ENCODE measurements around the gene OSTN. TPM values are rescaled to one million over a fixed set of nuclear protein-coding genes. Genes with fewer than 3 reads are reported as not detected.

OSTN gene
- total RNA-seq, 2 experiments from 2014 or later, result not detected

- H3K4me3 ChIP-seq (ENCODE audit: low read length), result no peak overlapping the region
- POLR2A ChIA-PET, result no interaction called here
- H3K4me3 Mint-ChIP-seq, result no peak overlapping the region
- no peaks in the 10 kb centered on the region for H3K4me1 Mint-ChIP-seq (ENCODE audit: low read depth)
- no peak overlapping the region for H3K27ac Mint-ChIP-seq
- ATAC-seq (ENCODE audit: poor library complexity), result no peak
- H3K27ac ChIP-seq (ENCODE audit: low read depth in 1 of 2, low read length in 2 of 2), result no peak overlapping the region
- CTCF ChIA-PET, result no interaction called here
- no peak for TF ChIP-seq CTCF (IDR thresholded peaks at IDR 0.05)
- no peaks in the 10 kb centered on the region for H3K36me3 Mint-ChIP-seq (ENCODE audit: low read depth)
- H3K36me3 ChIP-seq (ENCODE audit: insufficient read depth, low read length), result no peaks in the 10 kb centered on the region
- no peaks in the 10 kb centered on the region for H3K9me3 ChIP-seq (ENCODE audit: control insufficient read depth in 1 of 2, insufficient read depth in 1 of 2, low read length in 2 of 2)
- no peak for DNase-seq
- no peaks in the 10 kb centered on the region for H3K9me3 Mint-ChIP-seq
- no peaks in the 10 kb centered on the region for H3K27me3 ChIP-seq (ENCODE audit: control insufficient read depth in 1 of 2, insufficient read depth in 2 of 2, low read length in 2 of 2)
- intact Hi-C loops (cut with DNase I, micrococcal nuclease), result no loop called here
- H3K27me3 Mint-ChIP-seq, result peaks cover 5% of the 10 kb centered on the region
- H3K4me1 ChIP-seq (ENCODE audit: insufficient read depth, low read length), result no peaks in the 10 kb centered on the region
These were observed 38.2 kb downstream of the OSTN start for GRCh38 chr3:191237047-191237882.

GRCh38 chr3:191238321-191238817, 39.3 kb downstream of the OSTN start:
- no peak for ATAC-seq (ENCODE audit: poor library complexity)
- Histone ChIP-seq H3K4me1 (ENCODE audit: insufficient read depth, low read length) (no peaks in the 10 kb centered on the region), H3K9me3 (ENCODE audit: control insufficient read depth in 1 of 2, insufficient read depth in 1 of 2, low read length in 2 of 2) (no peaks in the 10 kb centered on the region), H3K36me3 (ENCODE audit: insufficient read depth, low read length) (no peaks in the 10 kb centered on the region), H3K27me3 (ENCODE audit: control insufficient read depth in 1 of 2, insufficient read depth in 2 of 2, low read length in 2 of 2) (no peaks in the 10 kb centered on the region), H3K4me3 (ENCODE audit: low read length) (no peak overlapping the region), H3K27ac (ENCODE audit: low read depth in 1 of 2, low read length in 2 of 2) (no peak overlapping the region)
- H3K36me3 Mint-ChIP-seq (ENCODE audit: low read depth), result no peaks in the 10 kb centered on the region
- ChIA-PET POLR2A (no interaction called here), CTCF (no interaction called here)
- H3K4me3 Mint-ChIP-seq, result no peak overlapping the region
- H3K27me3 Mint-ChIP-seq, result peaks cover 5% of the 10 kb centered on the region
- no peak for TF ChIP-seq CTCF (IDR thresholded peaks at IDR 0.05)
- no peaks in the 10 kb centered on the region for H3K4me1 Mint-ChIP-seq (ENCODE audit: low read depth)
- intact Hi-C loops (cut with DNase I, micrococcal nuclease), result no loop called here
- H3K27ac Mint-ChIP-seq, result no peak overlapping the region
- no peaks in the 10 kb centered on the region for H3K9me3 Mint-ChIP-seq
- DNase-seq, result no peak

- H3K4me3 ChIP-seq (ENCODE audit: low read length), result no peak overlapping the region
- POLR2A ChIA-PET, result no interaction called here
- intact Hi-C loops (cut with DNase I, micrococcal nuclease), result loop anchor here in 1 of 2 experiments (10.0 kb wide), 2 partner anchors 145 to 1205 kb away; no protein-coding TSS in a partner anchor
These were observed 40.5 kb downstream of the OSTN start for GRCh38 chr3:191239407-191240031.

More at GRCh38 chr3:191239407-191240031, 40.5 kb downstream of the OSTN start:
- Mint-ChIP-seq H3K36me3 (ENCODE audit: low read depth) (no peaks in the 10 kb centered on the region), H3K4me1 (ENCODE audit: low read depth) (no peaks in the 10 kb centered on the region), H3K9me3 (no peaks in the 10 kb centered on the region), H3K4me3 (no peak overlapping the region), H3K27ac (no peak overlapping the region), H3K27me3 (peaks cover 5% of the 10 kb centered on the region)
- Histone ChIP-seq H3K27me3 (ENCODE audit: control insufficient read depth in 1 of 2, insufficient read depth in 2 of 2, low read length in 2 of 2) (no peaks in the 10 kb centered on the region), H3K9me3 (ENCODE audit: control insufficient read depth in 1 of 2, insufficient read depth in 1 of 2, low read length in 2 of 2) (no peaks in the 10 kb centered on the region), H3K36me3 (ENCODE audit: insufficient read depth, low read length) (no peaks in the 10 kb centered on the region), H3K4me1 (ENCODE audit: insufficient read depth, low read length) (no peaks in the 10 kb centered on the region), H3K27ac (ENCODE audit: low read depth in 1 of 2, low read length in 2 of 2) (no peak overlapping the region)
- no peak for ATAC-seq (ENCODE audit: poor library complexity)
- DNase-seq, result no peak
- no peak for TF ChIP-seq CTCF (IDR thresholded peaks at IDR 0.05)
- CTCF ChIA-PET, result no interaction called here
